IMR-90 (cell line): ENCODE data around the gene ATP5PD. TPM values are rescaled to one million over a fixed set of nuclear protein-coding genes. Genes with fewer than 3 reads are reported as not detected.

Experiments
- ATAC-seq: fragments of 200-7000 bp; cut with Tn5 transposase; 2 replicates; pipeline ENCODE4 v1.9.1; 2020; ENCODE audit warnings: low read depth, mild to moderate bottlenecking, moderate library complexity
- BruUV-seq: library from RNA; stranded (reverse); fragments of 400-500 nt; replicated peaks from 2 replicates; lab custom pipeline; 2021; lab: Mats Ljungman, UMichigan
- CTCF ChIA-PET: fragments of 300-600 bp; formaldehyde crosslinking; extraction: SDS; loops from one replicate; lab custom pipeline; 2021; ENCODE audit warnings: antibody characterized with exemption; lab: Yijun Ruan, JAX
- POLR2A ChIA-PET: fragments of 300-600 bp; sonication (Branson Sonifier 250); formaldehyde crosslinking; loops from one replicate; lab custom pipeline; 2022; ENCODE audit warnings: antibody characterized with exemption; ENCODE audit not compliant: unreplicated experiment; lab: Charles Lee
- DNase-seq: peaks from one replicate; pipeline ENCODE4 v3.0.0; 2013
- H2AFZ ChIP-seq: replicated peaks from 2 replicates; pipeline ENCODE3; 2013; ENCODE audit warnings: low read length, mild to moderate bottlenecking; ENCODE audit not compliant: poor library complexity
- H2AK5ac ChIP-seq: 2 replicates; pipeline ENCODE4 v1.6.1; 2013; ENCODE audit warnings: low read depth, low read length, inconsistent platforms
- H2AK9ac ChIP-seq: replicated peaks from 2 replicates; pipeline ENCODE3; 2013; ENCODE audit warnings: mild to moderate bottlenecking, low read depth, low read length, moderate library complexity; ENCODE audit not compliant: poor library complexity
- H2BK120ac ChIP-seq: 2 replicates; pipeline ENCODE4 v1.6.1; 2013; ENCODE audit warnings: low read depth, low read length, inconsistent platforms
- H2BK15ac ChIP-seq: 3 replicates; pipeline ENCODE4 v1.6.1; 2013; ENCODE audit warnings: low read depth, low read length, inconsistent platforms
- H2BK20ac ChIP-seq: 2 replicates; pipeline ENCODE4 v1.6.1; 2013; ENCODE audit warnings: low read depth, mild to moderate bottlenecking, inconsistent platforms, low read length, moderate library complexity
- H2BK5ac ChIP-seq: 2 replicates; pipeline ENCODE4 v1.6.1; 2013; ENCODE audit warnings: mild to moderate bottlenecking, low read depth, low read length, inconsistent platforms; ENCODE audit not compliant: poor library complexity, severe bottlenecking
- H3K14ac ChIP-seq: replicated peaks from 2 replicates; pipeline ENCODE4 v1.6.1; 2013; ENCODE audit warnings: low read depth, low read length, inconsistent platforms
- H3K18ac ChIP-seq: 2 replicates; pipeline ENCODE4 v1.6.1; 2013; ENCODE audit warnings: low read depth, low read length, control low read depth
- H3K23ac ChIP-seq: 2 replicates; pipeline ENCODE4 v1.6.1; 2013; ENCODE audit warnings: low read depth, low read length, inconsistent platforms
- H3K27ac ChIP-seq: 2 replicates; pipeline ENCODE4 v1.5.1; 2013; ENCODE audit warnings: mild to moderate bottlenecking, control low read depth, low read length; ENCODE audit not compliant: insufficient read depth
- H3K27me3 ChIP-seq: 2 replicates; pipeline ENCODE4 v1.6.1; 2013; ENCODE audit warnings: low read length; ENCODE audit not compliant: control insufficient read depth, insufficient read depth
- H3K36me3 ChIP-seq: 2 replicates; pipeline ENCODE4 v1.6.1; 2013; ENCODE audit warnings: low read length, mixed read lengths; ENCODE audit not compliant: control insufficient read depth, insufficient read depth
- H3K4ac ChIP-seq: 2 replicates; pipeline ENCODE4 v1.6.1; 2013; ENCODE audit warnings: low read depth, low read length, inconsistent platforms
- H3K4me1 ChIP-seq: 2 replicates; pipeline ENCODE4 v1.6.1; 2013; ENCODE audit warnings: low read length, mixed read lengths; ENCODE audit not compliant: control insufficient read depth, insufficient read depth
- H3K4me2 ChIP-seq: 2 replicates; pipeline ENCODE4 v1.6.1; 2013; ENCODE audit warnings: low read depth, mild to moderate bottlenecking, control low read depth, low read length, moderate library complexity
- H3K4me3 ChIP-seq: 2 replicates; pipeline ENCODE4 v1.5.1; 2013; ENCODE audit warnings: low read depth, mild to moderate bottlenecking, control low read depth, low read length, moderate library complexity; ENCODE audit not compliant: insufficient read depth
- H3K56ac ChIP-seq: 2 replicates; pipeline ENCODE4 v1.6.1; 2013; ENCODE audit warnings: low read length, inconsistent platforms; ENCODE audit not compliant: insufficient read depth; ENCODE audit errors: extremely low read depth
- H3K79me1 ChIP-seq, 2 experiments: 2 replicates each; pipeline ENCODE4 v1.6.1; 2013; ENCODE audit warnings: low read length in 2 of 2, inconsistent platforms in 1 of 2, low read depth in 1 of 2
- H3K9ac ChIP-seq: 2 replicates; pipeline ENCODE4 v1.6.1; 2013; ENCODE audit warnings: low read depth, low read length, control low read depth
- H3K9me1 ChIP-seq: 2 replicates; pipeline ENCODE4 v1.6.1; 2013; ENCODE audit warnings: low read length, inconsistent platforms; ENCODE audit not compliant: insufficient read depth
- H3K9me3 ChIP-seq: 2 replicates; pipeline ENCODE4 v1.6.1; 2013; ENCODE audit warnings: low read length; ENCODE audit not compliant: control insufficient read depth, insufficient read depth
- H4K20me1 ChIP-seq: 2 replicates; pipeline ENCODE4 v1.6.1; 2013; ENCODE audit warnings: low read length, inconsistent platforms; ENCODE audit not compliant: insufficient read depth
- H4K5ac ChIP-seq: 2 replicates; pipeline ENCODE4 v1.6.1; 2013; ENCODE audit warnings: mild to moderate bottlenecking, low read depth, low read length, control low read depth
- H4K8ac ChIP-seq, 2 experiments: 2 replicates each; pipeline ENCODE4 v1.6.1; 2013; ENCODE audit warnings: low read depth in 2 of 2, low read length in 2 of 2, control low read depth in 1 of 2, inconsistent platforms in 1 of 2
- H4K91ac ChIP-seq: 2 replicates; pipeline ENCODE4 v1.6.1; 2013; ENCODE audit warnings: low read depth, low read length, inconsistent platforms; ENCODE audit not compliant: insufficient read depth
- BHLHE40 ChIP-seq: fragments of 150-350 bp; IDR thresholded peaks from 2 replicates; pipeline ENCODE4 v1.6.1; 2016; ENCODE audit warnings: mild to moderate bottlenecking, low read depth, low read length
- CEBPB ChIP-seq: IDR thresholded peaks from 2 replicates; pipeline ENCODE4 v1.6.1; 2012; ENCODE audit warnings: low read depth, low read length, improper control_type of control experiment
- CHD1 ChIP-seq: IDR thresholded peaks from 2 replicates; pipeline ENCODE4 v1.6.1; 2012; ENCODE audit warnings: low read depth, low read length, improper control_type of control experiment
- CTCF ChIP-seq: conservative IDR thresholded peaks from 2 replicates; pipeline ENCODE4 v1.5.1; 2012; ENCODE audit warnings: mild to moderate bottlenecking, low read depth, low read length, improper control_type of control experiment
- ELK1 ChIP-seq: fragments of 150-350 bp; IDR thresholded peaks from 2 replicates; pipeline ENCODE4 v1.6.1; 2016; ENCODE audit warnings: low read depth, mild to moderate bottlenecking, low read length, moderate library complexity, borderline replicate concordance
- FOS ChIP-seq: fragments of 150-350 bp; IDR thresholded peaks from 2 replicates; pipeline ENCODE4 v1.6.1; 2016; ENCODE audit warnings: low read depth, low read length
- MAFK ChIP-seq: IDR thresholded peaks from 2 replicates; pipeline ENCODE4 v1.6.1; 2012; ENCODE audit warnings: low read depth, low read length, improper control_type of control experiment
- MAZ ChIP-seq: IDR thresholded peaks from 2 replicates; pipeline ENCODE4 v1.6.1; 2012; ENCODE audit warnings: low read depth, mild to moderate bottlenecking, low read length, improper control_type of control experiment, moderate library complexity, borderline replicate concordance
- MXI1 ChIP-seq: IDR thresholded peaks from 2 replicates; pipeline ENCODE4 v1.6.1; 2012; ENCODE audit warnings: low read depth, mild to moderate bottlenecking, low read length, moderate library complexity, borderline replicate concordance
- NFE2L2 ChIP-seq: fragments of 150-350 bp; IDR thresholded peaks from 2 replicates; pipeline ENCODE4 v1.6.1; 2016; ENCODE audit warnings: low read depth, mild to moderate bottlenecking, low read length
- POLR2A ChIP-seq: IDR thresholded peaks from 2 replicates; pipeline ENCODE4 v1.6.1; 2012; ENCODE audit warnings: mild to moderate bottlenecking, low read depth, low read length
- RAD21 ChIP-seq: IDR thresholded peaks from 2 replicates; pipeline ENCODE4 v1.6.1; 2012; ENCODE audit warnings: low read length, improper control_type of control experiment
- RCOR1 ChIP-seq: IDR thresholded peaks from 2 replicates; pipeline ENCODE4 v1.6.1; 2012; ENCODE audit warnings: mild to moderate bottlenecking, low read length, improper control_type of control experiment; ENCODE audit not compliant: insufficient replicate concordance
- RFX5 ChIP-seq: IDR thresholded peaks from 2 replicates; pipeline ENCODE4 v1.8.0; 2012; ENCODE audit warnings: low read depth, mild to moderate bottlenecking, low read length, moderate library complexity
- SMC3 ChIP-seq: fragments of 150-350 bp; IDR thresholded peaks from 2 replicates; pipeline ENCODE4 v1.6.1; 2016; ENCODE audit warnings: low read depth, mild to moderate bottlenecking, antibody characterized with exemption, low read length, moderate library complexity
- USF2 ChIP-seq: fragments of 150-350 bp; IDR thresholded peaks from 2 replicates; pipeline ENCODE4 v1.6.1; 2017; ENCODE audit warnings: mild to moderate bottlenecking, antibody characterized with exemption, low read length, low read depth
- WGBS, 2 experiments: methylation state at CpG; one replicate each; pipeline versions ENCODE4 v1.1.5 to v1.1.7; 2013; ENCODE audit warnings: missing lambda C conversion rate in 2 of 2; ENCODE audit not compliant: insufficient read length in 1 of 2; ENCODE audit errors: extremely low coverage in 2 of 2; 5-methylcytosine and 5-hydroxymethylcytosine counted together
- dilution Hi-C: fragments of 300-500 bp; cut with HindIII; formaldehyde crosslinking; loops from one replicate; pipeline ENCODE4 v1.14.3; 2018; ENCODE audit warnings: low sequenced_read_pairs; ENCODE audit not compliant: unreplicated experiment
- in situ Hi-C: fragments of 300-500 bp; cut with MboI; formaldehyde crosslinking; loops from 3 replicates; pipeline ENCODE4 v1.14.3; 2019; ENCODE audit warnings: low sequenced_read_pairs, inconsistent platforms, mixed read lengths
- intact Hi-C: fragments of 100-400 bp; cut with micrococcal nuclease; formaldehyde crosslinking; loops from 2 replicates; pipeline ENCODE4 v1.10.0; 2022
- polyA plus RNA-seq, 3 experiments: library from polyadenylated mRNA; depleted of rRNA; stranded (reverse); fragments of >200 nt; gene quantifications; 2 replicates each; pipeline ENCODE4 v1.2.3, GENCODE V29; 2012; ENCODE audit warnings: low replicate concordance in 1 of 3
- total RNA-seq: library from RNA; depleted of rRNA; stranded (reverse); fragments of >200 nt; gene quantifications from 2 replicates; pipeline ENCODE4 v1.2.3, GENCODE V29; 2012

Gene ATP5PD
- total and polyA plus RNA-seq, 2 of the 4 experiments (the other 2 are of a cell fraction), result 373 to 425 TPM

- H3K4me2 ChIP-seq, result no peak overlapping the region
- no peak overlapping the region for H3K4me3 ChIP-seq
- intact Hi-C loops, result no loop called here
- no CpG with 5 or more reads among the region's 3 CpGs for WGBS, 2 experiments
- H3K27me3 ChIP-seq, result no peaks in the 10 kb centered on the region
- no peaks in the 10 kb centered on the region for H3K4me1 ChIP-seq
- H3K9me1 ChIP-seq, result no peaks in the 10 kb centered on the region; the same call in 1 of the 2 replicates
- H2BK5ac ChIP-seq, result no peak overlapping the region
- in situ Hi-C loops, result no loop called here
- peaks cover 31% of the 10 kb centered on the region for H3K36me3 ChIP-seq
- no peak overlapping the region for H2BK15ac ChIP-seq
- H4K20me1 ChIP-seq, result no peaks in the 10 kb centered on the region
- H2AK9ac ChIP-seq, result no peak overlapping the region
- no peak overlapping the region for H3K9ac ChIP-seq
- TF ChIP-seq BHLHE40 (no peak), RFX5 (no peak), FOS (no peak), POLR2A (no peak), SMC3 (no peak), ELK1 (no peak), RAD21 (no peak), USF2 (no peak), NFE2L2 (no peak), MAZ (no peak), CEBPB (no peak), MXI1 (no peak), MAFK (no peak), CTCF (no peak), CHD1 (no peak), RCOR1 (no peak)
- H3K9me3 ChIP-seq, result no peaks in the 10 kb centered on the region
- DNase-seq, result no peak
- no peak overlapping the region for H2AK5ac ChIP-seq
- dilution Hi-C loops, result no loop called here
- H3K4ac ChIP-seq, result no peak overlapping the region
- H3K79me1 ChIP-seq, result peaks cover 3 to 23% of the 10 kb centered on the region in 2 experiments; a peak in 2 of 4 replicates
- H4K5ac ChIP-seq, result no peak overlapping the region
- no TSS peak for BruUV-seq
- H3K27ac ChIP-seq, result no peak overlapping the region
- no peak overlapping the region for H3K23ac ChIP-seq
- no peak overlapping the region for H2BK120ac ChIP-seq
- no peak overlapping the region for H3K56ac ChIP-seq
- no peak overlapping the region for H4K8ac ChIP-seq
- no peak overlapping the region for H4K91ac ChIP-seq
- no peak overlapping the region for H3K14ac ChIP-seq
- ChIA-PET CTCF (interaction anchor here (0.6 kb wide), 1 partner anchor 458 kb away, joined by 3 read pairs; no protein-coding TSS in a partner anchor), POLR2A (no interaction called here)
- H2AFZ ChIP-seq, result no peak overlapping the region
- no peak overlapping the region for H3K18ac ChIP-seq
- ATAC-seq, result no peak
- no peak overlapping the region for H2BK20ac ChIP-seq
Observed at GRCh38 chr17:75019710-75020109, 27.1 kb downstream of the ATP5PD start.
